ENCODE data around the gene KRT15.

Gene KRT15

DNA sequence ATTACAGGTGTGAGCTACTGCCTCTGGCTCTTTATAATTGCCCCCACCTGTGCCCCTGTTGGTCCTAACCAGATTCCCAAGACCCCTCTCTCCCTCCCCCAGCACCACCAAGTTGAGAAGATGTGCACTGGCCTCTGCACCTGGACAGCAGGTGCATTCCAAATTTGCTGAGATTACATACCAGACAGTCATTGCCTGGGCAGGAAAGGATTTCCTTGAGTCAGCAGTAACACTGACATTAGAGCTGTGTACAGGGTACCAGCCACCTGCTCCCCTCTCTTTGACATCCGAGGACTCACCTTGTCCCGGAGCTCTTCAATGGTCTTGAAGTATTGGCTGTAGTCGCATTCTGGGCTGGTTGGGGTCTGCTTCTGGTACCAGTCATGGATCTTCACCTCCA, 659 bp downstream of the KRT15 start:
- H3K27ac ChIP-seq = no peak overlapping the region
- H3K4me3 ChIP-seq (ENCODE audit: low read depth in 1 of 2, low read length in 1 of 2) = no peak overlapping the region
- TF ChIP-seq CTCF (IDR thresholded peaks at IDR 0.05) = no peak
- H3K9me3 ChIP-seq = no peaks in the 10 kb centered on the region
- H3K4me1 ChIP-seq (ENCODE audit: control insufficient read depth in 1 of 2, insufficient read depth in 1 of 2, low read depth in 1 of 2, low read length in 1 of 2) = peaks cover 7 to 14% of the 10 kb centered on the region in 2 experiments
- H3K36me3 ChIP-seq = no peaks in the 10 kb centered on the region
- H3K27me3 ChIP-seq = peaks cover 5% of the 10 kb centered on the region

GRCh38 chr17:41516830-41517283, 1.8 kb downstream of the KRT15 start:
- no peak for TF ChIP-seq CTCF (IDR thresholded peaks at IDR 0.05)
- Histone ChIP-seq H3K4me3 (ENCODE audit: low read depth in 1 of 2, low read length in 1 of 2) (no peak overlapping the region), H3K27me3 (peaks cover 5% of the 10 kb centered on the region), H3K27ac (no peak overlapping the region), H3K9me3 (no peaks in the 10 kb centered on the region), H3K4me1 (ENCODE audit: control insufficient read depth in 1 of 2, insufficient read depth in 1 of 2, low read depth in 1 of 2, low read length in 1 of 2) (peaks cover 17 to 26% of the 10 kb centered on the region in 2 experiments), H3K36me3 (no peaks in the 10 kb centered on the region)

GRCh38 chr17:41516147-41516829, 2.4 kb downstream of the KRT15 start:
- peaks cover 17 to 26% of the 10 kb centered on the region in 2 experiments for H3K4me1 ChIP-seq (ENCODE audit: control insufficient read depth in 1 of 2, insufficient read depth in 1 of 2, low read depth in 1 of 2, low read length in 1 of 2)
- TF ChIP-seq CTCF (IDR thresholded peaks at IDR 0.05) = no peak
- no peak overlapping the region for H3K27ac ChIP-seq
- no peaks in the 10 kb centered on the region for H3K9me3 ChIP-seq
- H3K36me3 ChIP-seq = no peaks in the 10 kb centered on the region
- peaks cover 5% of the 10 kb centered on the region for H3K27me3 ChIP-seq
- H3K4me3 ChIP-seq (ENCODE audit: low read depth in 1 of 2, low read length in 1 of 2) = no peak overlapping the region

DNA sequence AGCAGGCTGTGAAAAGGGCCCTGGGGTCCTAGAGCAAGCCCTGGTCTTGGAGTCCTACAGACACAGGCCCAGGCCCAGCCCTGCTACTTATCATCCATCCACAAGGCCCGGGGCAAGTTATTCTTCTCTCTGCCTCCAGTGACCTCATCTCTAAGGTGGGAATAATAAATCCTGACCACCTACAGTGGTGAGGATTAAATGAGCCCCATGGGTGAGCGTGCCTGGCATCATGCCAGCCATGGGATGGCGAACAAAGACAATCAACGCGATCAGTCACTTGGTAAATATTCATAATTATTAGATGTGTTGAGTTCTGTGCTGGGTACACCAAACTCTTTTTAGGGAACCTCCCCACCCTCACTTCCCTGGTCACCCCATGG, 5.5 kb downstream of the KRT15 start:
- peak overlapping the region; percentile 80 for H3K27ac ChIP-seq
- H3K9me3 ChIP-seq = no peaks in the 10 kb centered on the region
- no peaks in the 10 kb centered on the region for H3K27me3 ChIP-seq
- TF ChIP-seq CTCF (IDR thresholded peaks at IDR 0.05) = no peak
- H3K4me3 ChIP-seq (ENCODE audit: low read depth in 1 of 2, low read length in 1 of 2) = peak overlapping the region in 1 of 2 experiments; percentile 43
- peaks cover 17 to 34% of the 10 kb centered on the region in 2 experiments for H3K4me1 ChIP-seq (ENCODE audit: control insufficient read depth in 1 of 2, insufficient read depth in 1 of 2, low read depth in 1 of 2, low read length in 1 of 2)
- no peaks in the 10 kb centered on the region for H3K36me3 ChIP-seq

DNA sequence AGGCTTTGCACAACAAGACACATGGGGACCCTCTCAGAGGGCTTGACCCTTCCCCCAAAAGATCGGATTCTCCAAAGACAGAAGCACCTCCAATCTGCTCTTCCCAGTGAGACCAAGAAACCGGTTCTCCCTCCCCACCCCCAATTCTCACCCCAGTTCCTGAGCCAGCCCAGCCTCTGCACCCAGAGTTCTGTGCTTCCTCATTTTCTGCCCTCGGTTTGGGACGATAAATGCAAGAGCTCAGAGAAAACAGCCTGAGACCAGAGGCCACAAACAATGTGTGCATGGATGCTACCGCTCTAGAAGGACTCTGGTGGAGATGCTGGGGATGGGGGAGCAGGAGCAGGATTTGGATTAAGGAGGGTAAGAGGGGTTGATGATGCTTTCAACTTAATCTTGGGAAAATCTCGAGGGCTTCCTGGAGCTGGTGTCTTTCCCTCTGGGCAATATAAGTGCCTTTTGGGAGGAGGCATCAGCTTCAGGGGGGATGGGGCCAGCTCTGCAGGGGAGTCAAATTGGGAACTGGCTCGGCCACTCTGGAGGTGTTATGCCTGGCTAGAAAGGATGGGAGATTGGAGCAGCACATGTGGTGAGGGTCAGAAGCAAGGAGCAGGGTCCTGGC, 6.0 kb downstream of the KRT15 start:
- Histone ChIP-seq H3K36me3 (no peaks in the 10 kb centered on the region), H3K4me3 (ENCODE audit: low read depth in 1 of 2, low read length in 1 of 2) (peak overlapping the region; percentile 28 to 43), H3K27ac (peak overlapping the region; percentile 80), H3K4me1 (ENCODE audit: control insufficient read depth in 1 of 2, insufficient read depth in 1 of 2, low read depth in 1 of 2, low read length in 1 of 2) (peaks cover 17 to 34% of the 10 kb centered on the region in 2 experiments), H3K9me3 (no peaks in the 10 kb centered on the region), H3K27me3 (no peaks in the 10 kb centered on the region)
- no peak for TF ChIP-seq CTCF (IDR thresholded peaks at IDR 0.05)
